K562 (cell line): ENCODE data around the gene THAP12. TPM values are rescaled to one million over a fixed set of nuclear protein-coding genes. Genes with fewer than 3 reads are reported as not detected.

Experiments used
- E2F5 ChIP-seq: sonication (generic); formaldehyde crosslinking; IDR thresholded peaks from 2 replicates; pipeline ENCODE4 v1.8.0; 2022; ENCODE audit warnings: mild to moderate bottlenecking, missing genetic modification reagents
- HNRNPLL ChIP-seq: fragments of 200-400 bp; formaldehyde crosslinking; IDR thresholded peaks from 2 replicates; pipeline ENCODE4 v1.6.1; 2017; ENCODE audit warnings: low read length, low read depth, mild to moderate bottlenecking; ENCODE audit not compliant: poor library complexity, severe bottlenecking
- IRF9 ChIP-seq: fragments of 450-650 bp; IDR thresholded peaks from 2 replicates; pipeline ENCODE4 v1.6.1; 2016; ENCODE audit warnings: missing biosample characterization, missing genetic modification characterization
- LARP7 ChIP-seq: fragments of 450-650 bp; IDR thresholded peaks from 2 replicates; pipeline ENCODE4 v1.6.1; 2016
- MAZ ChIP-seq, 2 experiments: fragments of 450-650 bp in 1 of 2; sonication (generic) in 1 of 2; formaldehyde crosslinking; IDR thresholded peaks in 1 of 2; conservative IDR thresholded peaks in 1 of 2; 2 replicates each; pipeline versions ENCODE4 v1.4.0 to v1.5.0; 2020; ENCODE audit warnings: mild to moderate bottlenecking in 1 of 2, missing genetic modification reagents in 1 of 2
- MCM7 ChIP-seq, 2 experiments: fragments of 450-650 bp; IDR thresholded peaks; 2 replicates each; pipeline ENCODE4 v1.6.1; 2016 to 2018
- PML ChIP-seq: IDR thresholded peaks from 2 replicates; pipeline ENCODE4 v1.6.1; 2012; ENCODE audit warnings: low read length, inconsistent platforms
- POLR2AphosphoS5 ChIP-seq: IDR thresholded peaks from 2 replicates; pipeline ENCODE4 v1.6.1; 2011; ENCODE audit warnings: mild to moderate bottlenecking, low read depth, low read length, moderate library complexity; ENCODE audit not compliant: control insufficient read depth, insufficient read depth
- REST ChIP-seq, 2 experiments: fragments of 450-650 bp; formaldehyde crosslinking in 1 of 2; IDR thresholded peaks; 2 replicates each; pipeline versions ENCODE4 v1.4.0 to v1.6.1; 2014 to 2020; ENCODE audit warnings: mild to moderate bottlenecking in 2 of 2, borderline replicate concordance in 1 of 2, low read depth in 1 of 2
- SIX5 ChIP-seq, 2 experiments: IDR thresholded peaks; 2 replicates each; pipeline ENCODE4 v1.6.1; 2011; ENCODE audit warnings: low read length in 2 of 2, borderline replicate concordance in 1 of 2, low read depth in 1 of 2, mild to moderate bottlenecking in 1 of 2, moderate library complexity in 1 of 2; ENCODE audit not compliant: insufficient read depth in 1 of 2
- TEAD2 ChIP-seq: fragments of 450-650 bp; IDR thresholded peaks from 2 replicates; pipeline ENCODE4 v1.6.1; 2016; ENCODE audit warnings: missing genetic modification characterization, control low read depth, missing compliant biosample characterization
- ZBTB17 ChIP-seq: fragments of 450-650 bp; formaldehyde crosslinking; IDR thresholded peaks from 2 replicates; pipeline ENCODE4 v1.4.0; 2020; ENCODE audit warnings: mild to moderate bottlenecking
- ZNF431 ChIP-seq: sonication (generic); formaldehyde crosslinking; IDR thresholded peaks from 2 replicates; pipeline ENCODE4 v1.8.0; 2022; ENCODE audit warnings: mild to moderate bottlenecking, missing genetic modification reagents
- ZNF695 ChIP-seq: fragments of 450-650 bp; formaldehyde crosslinking; IDR thresholded peaks from 2 replicates; pipeline ENCODE4 v1.4.0; 2020; ENCODE audit warnings: mild to moderate bottlenecking, moderate library complexity
- ZNF830 ChIP-seq: fragments of 250-450 bp; sonication (Bioruptor Pico); IDR thresholded peaks from 2 replicates; pipeline ENCODE4 v1.5.0; 2021; ENCODE audit warnings: mild to moderate bottlenecking
- polyA plus RNA-seq, 8 experiments: library from polyadenylated mRNA; depleted of rRNA in 4 of 8; stranded (reverse) in 5 of 8; unstranded in 3 of 8; fragments of >200 nt; fragmentation: Nextera tagmentation in 2 of 8; fragmentation: Illumina TruSeq in 1 of 8; extraction: Ambion mirVana in 2 of 8; extraction: Trizol in 1 of 8; gene quantifications; 2 replicates each; pipeline versions ENCODE4 v1.2.1 to v1.2.3, GENCODE V29; 2011 to 2014; ENCODE audit warnings: inconsistent platforms in 1 of 8, missing spikeins in 1 of 8
- total RNA-seq, 7 experiments: library from RNA; depleted of rRNA in 6 of 7; stranded (reverse); fragments of >200 nt in 6 of 7; fragmentation: Illumina TruSeq in 2 of 7; extraction: Trizol in 2 of 7; gene quantifications; 2 replicates each; pipeline versions ENCODE4 v1.2.1 to v1.2.3, GENCODE V29; 2011 to 2021; ENCODE audit warnings: low replicate concordance in 1 of 7
- TF ChIP-seq, protein P1 (sequence below): fragments of 250-450 bp; sonication (Bioruptor Pico); IDR thresholded peaks from 2 replicates; pipeline ENCODE4 v1.6.1; 2021; ENCODE audit warnings: mild to moderate bottlenecking

The THAP12 gene
- total and polyA plus RNA-seq, 9 of the 15 experiments (the other 6 are each of a cell fraction or from before 2014, with no cell fraction given), result 28.1 to 103 (median 57.8) TPM

- no peak for TF ChIP-seq TEAD2
- TF ChIP-seq ZBTB17 (CRISPR knock-in tag), result no peak
- no peak for TF ChIP-seq ZNF431 (CRISPR knock-in tag)
- no peak for TF ChIP-seq SIX5 (IDR thresholded peaks at IDR 0.05; ENCODE audit: borderline replicate concordance in 1 of 2, insufficient read depth in 1 of 2, low read depth in 1 of 2, low read length in 2 of 2)
- no peak for TF ChIP-seq LARP7
- TF ChIP-seq MCM7 (IDR thresholded peaks at IDR 0.05), result no peak
- TF ChIP-seq, protein P1, sequence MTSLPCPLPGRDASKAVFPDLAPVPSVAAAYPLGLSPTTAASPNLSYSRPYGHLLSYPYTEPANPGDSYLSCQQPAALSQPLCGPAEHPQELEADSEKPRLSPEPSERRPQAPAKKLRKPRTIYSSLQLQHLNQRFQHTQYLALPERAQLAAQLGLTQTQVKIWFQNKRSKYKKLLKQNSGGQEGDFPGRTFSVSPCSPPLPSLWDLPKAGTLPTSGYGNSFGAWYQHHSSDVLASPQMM (CRISPR knock-in tag), result no peak
- no peak for TF ChIP-seq POLR2AphosphoS5
- TF ChIP-seq PML, result no peak
- TF ChIP-seq HNRNPLL, result peak; percentile 60
- TF ChIP-seq IRF9 (tag), result no peak
- peak; percentile 98 for TF ChIP-seq MAZ (CRISPR knock-in tag; conservative IDR thresholded peaks at IDR 0.05 in 1 of 2, IDR thresholded peaks at IDR 0.05 in 1 of 2)
- TF ChIP-seq ZNF830 (CRISPR knock-in tag), result no peak
- TF ChIP-seq REST (IDR thresholded peaks at IDR 0.05; ENCODE audit: borderline replicate concordance), result no peak
- TF ChIP-seq REST (CRISPR knock-in tag; IDR thresholded peaks at IDR 0.05; ENCODE audit: low read depth), result no peak
- no peak for TF ChIP-seq E2F5 (CRISPR knock-in tag)
- TF ChIP-seq ZNF695, result no peak
Observed at GRCh38 chr11:76380977-76381719, at the start of gene THAP12, which contains the start of gene GVQW3 (continued).
